Measurements from ENCODE around the gene CFAP45. TPM values are rescaled to one million over a fixed set of nuclear protein-coding genes. Genes with fewer than 3 reads are reported as not detected.
A peak's percentile ranks its signal among the peaks of the same experiment; 100 is the strongest.

Gene CFAP45
- total and polyA plus RNA-seq, 4 experiments from 2014 or later: 0.15 to 0.67 (median 0.52) TPM; not detected in 1

DNA sequence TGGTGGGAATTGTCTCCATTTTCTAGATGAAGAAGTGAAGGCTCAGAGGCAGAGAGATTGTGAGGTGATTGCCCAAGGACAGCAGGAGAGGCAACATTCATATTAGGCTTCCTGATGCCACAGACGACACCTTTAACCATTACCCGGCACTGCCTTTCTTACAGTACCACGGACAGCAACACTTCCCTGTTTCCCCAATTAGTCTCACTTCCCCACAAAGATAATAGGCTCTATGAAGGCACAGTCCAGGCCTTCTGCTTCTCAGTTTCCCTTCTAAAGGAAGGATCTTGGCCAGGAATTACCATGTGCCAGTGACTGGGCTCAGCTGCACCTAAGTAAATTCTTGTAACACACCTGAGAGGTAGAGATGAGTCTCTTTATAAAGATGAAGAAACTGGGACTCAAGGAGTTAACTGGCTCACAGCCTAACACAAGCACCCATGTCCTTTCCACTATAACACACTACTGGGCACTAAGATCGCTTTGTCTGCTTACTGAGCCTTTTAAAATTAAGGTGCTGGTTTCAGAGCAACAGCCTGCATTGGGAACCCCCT lies 35.8 kb upstream of the CFAP45 start:
- H3K36me3 ChIP-seq (ENCODE audit: insufficient read depth, low read length): no peaks in the 10 kb centered on the region
- H3K4me1 ChIP-seq (ENCODE audit: insufficient read depth, low read length): peaks cover 15% of the 10 kb centered on the region
- no peak overlapping the region for H3K4me3 ChIP-seq (ENCODE audit: low read length in 2 of 2)
- no peaks in the 10 kb centered on the region for H3K36me3 Mint-ChIP-seq
- POLR2A ChIA-PET (ENCODE audit: partially characterized antibody): interaction anchor here (0.9 to 4.6 kb wide), 4 partner anchors 9 to 70 kb away, joined by 3 to 33 read pairs (median 3); partner anchors contain the start of genes IGSF9 and TAGLN2
- no peak for DNase-seq
- H3K27me3 Mint-ChIP-seq: peaks cover 6 to 7% of the 10 kb centered on the region in 2 donors
- CTCF ChIA-PET (ENCODE audit: partially characterized antibody): interaction anchor here (1.1 to 10.8 kb wide), 7 partner anchors 10 to 150 kb away, joined by 3 to 120 read pairs (median 7); partner anchors contain the start of genes IGSF9 and TAGLN2
- H3K4me1 Mint-ChIP-seq: peaks cover 0 to 7% (median 3%) of the 10 kb centered on the region in 4 donors
- H3K4me3 Mint-ChIP-seq: no peak overlapping the region
- H3K9me3 Mint-ChIP-seq: no peaks in the 10 kb centered on the region
- no peaks in the 10 kb centered on the region for H3K27me3 ChIP-seq (ENCODE audit: insufficient read depth, low read length)
- no peak overlapping the region for H3K27ac ChIP-seq (ENCODE audit: low read depth, low read length)
- H3K9me3 ChIP-seq (ENCODE audit: control insufficient read depth in 1 of 2, low read length in 2 of 2): no peaks in the 10 kb centered on the region
- intact Hi-C loops (cut with micrococcal nuclease): loop anchor here (1.0 to 5.0 kb wide), 6 partner anchors 10 to 442 kb away; partner anchors contain the start of genes IGSF9 and TAGLN2
- peak overlapping the region in 2 of 7 donors; percentile 45 to 46 for H3K27ac Mint-ChIP-seq

DNA sequence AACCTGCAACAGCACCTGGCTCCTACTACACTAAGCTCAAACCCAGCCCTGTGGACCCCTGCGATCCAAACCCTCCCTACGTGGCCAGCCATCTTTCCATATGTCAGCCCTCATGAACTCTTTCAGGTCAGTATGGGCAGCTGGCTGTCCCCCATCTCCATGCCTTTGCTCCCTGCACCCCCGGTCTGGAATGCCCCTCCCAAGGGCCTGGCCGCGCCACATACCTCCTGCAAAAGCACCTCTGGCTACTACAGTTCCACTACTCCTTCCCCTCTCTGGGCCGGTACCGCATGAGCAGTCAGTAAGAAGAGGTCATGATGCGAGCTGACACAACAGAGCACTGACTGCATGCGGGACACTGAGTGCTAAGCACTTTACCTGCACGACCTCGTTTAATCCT lies 35.3 kb upstream of the CFAP45 start:
- Mint-ChIP-seq H3K27ac (no peak overlapping the region), H3K4me3 (no peak overlapping the region), H3K9me3 (no peaks in the 10 kb centered on the region), H3K4me1 (peaks cover 0 to 7% (median 3%) of the 10 kb centered on the region in 4 donors), H3K27me3 (peaks cover 4 to 7% of the 10 kb centered on the region in 2 donors), H3K36me3 (no peaks in the 10 kb centered on the region)
- no peaks in the 10 kb centered on the region for H3K36me3 ChIP-seq (ENCODE audit: insufficient read depth, low read length)
- no peaks in the 10 kb centered on the region for H3K27me3 ChIP-seq (ENCODE audit: insufficient read depth, low read length)
- ChIA-PET POLR2A (ENCODE audit: partially characterized antibody) (interaction anchor here (0.9 to 4.6 kb wide), 3 partner anchors 8 to 71 kb away, joined by 3 to 33 read pairs (median 3); partner anchors contain the start of gene TAGLN2), CTCF (ENCODE audit: partially characterized antibody) (interaction anchor here (0.7 to 10.8 kb wide), 10 partner anchors 10 to 151 kb away, joined by 3 to 120 read pairs (median 6); partner anchors contain the start of genes IGSF9 and TAGLN2)
- peaks cover 15% of the 10 kb centered on the region for H3K4me1 ChIP-seq (ENCODE audit: insufficient read depth, low read length)
- intact Hi-C loops (cut with micrococcal nuclease): loop anchor here (5.0 kb wide), 1 partner anchor 442 kb away; no protein-coding TSS in a partner anchor
- no peak overlapping the region for H3K4me3 ChIP-seq (ENCODE audit: low read length in 2 of 2)
- no peak for DNase-seq
- no peaks in the 10 kb centered on the region for H3K9me3 ChIP-seq (ENCODE audit: control insufficient read depth in 1 of 2, low read length in 2 of 2)
- H3K27ac ChIP-seq (ENCODE audit: low read depth, low read length): no peak overlapping the region

GRCh38 chr1:159934136-159935039 lies 34.4 kb upstream of the CFAP45 start:
- Mint-ChIP-seq H3K9me3 (no peaks in the 10 kb centered on the region), H3K27ac (peak overlapping the region in 2 of 7 donors; percentile 16 to 26), H3K36me3 (no peaks in the 10 kb centered on the region), H3K4me3 (no peak overlapping the region), H3K27me3 (peaks cover 4 to 7% of the 10 kb centered on the region in 2 donors), H3K4me1 (peaks cover 0 to 7% (median 3%) of the 10 kb centered on the region in 4 donors)
- H3K9me3 ChIP-seq (ENCODE audit: control insufficient read depth in 1 of 2, low read length in 2 of 2): no peaks in the 10 kb centered on the region
- no peak for DNase-seq
- no peak overlapping the region for H3K4me3 ChIP-seq (ENCODE audit: low read length in 2 of 2)
- no peak overlapping the region for H3K27ac ChIP-seq (ENCODE audit: low read depth, low read length)
- ChIA-PET CTCF (ENCODE audit: partially characterized antibody) (interaction anchor here (0.6 to 10.8 kb wide), 11 partner anchors 10 to 147 kb away, joined by 3 to 120 read pairs (median 7); partner anchors contain the start of genes IGSF9, KCNJ9 and TAGLN2), POLR2A (ENCODE audit: partially characterized antibody) (interaction anchor here (0.8 to 4.6 kb wide), 3 partner anchors 10 to 72 kb away, joined by 3 to 33 read pairs (median 3); partner anchors contain the start of gene TAGLN2)
- intact Hi-C loops (cut with micrococcal nuclease): loop anchor here (5.0 kb wide), 1 partner anchor 443 kb away; no protein-coding TSS in a partner anchor
- H3K36me3 ChIP-seq (ENCODE audit: insufficient read depth, low read length): no peaks in the 10 kb centered on the region
- H3K4me1 ChIP-seq (ENCODE audit: insufficient read depth, low read length): peaks cover 15% of the 10 kb centered on the region
- H3K27me3 ChIP-seq (ENCODE audit: insufficient read depth, low read length): no peaks in the 10 kb centered on the region

DNA sequence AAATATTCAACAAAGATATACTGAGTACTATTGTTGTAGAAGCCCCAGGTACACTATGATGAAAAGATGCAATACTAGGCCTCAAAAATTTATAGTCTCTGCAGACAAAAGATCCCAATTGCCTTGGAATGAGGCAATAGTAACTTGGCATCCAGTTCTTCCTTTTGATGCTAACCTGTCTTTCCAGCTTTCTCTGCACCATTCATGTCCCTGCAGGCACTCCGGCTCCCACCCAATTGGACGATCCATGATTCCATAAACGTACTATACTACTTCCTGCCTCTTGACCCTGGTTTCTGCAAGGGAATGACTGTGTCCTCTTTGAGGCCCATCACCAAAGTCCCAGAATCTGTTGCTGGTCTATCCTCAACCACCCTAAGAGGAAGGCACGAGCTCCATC lies 33.4 kb upstream of the CFAP45 start:
- Mint-ChIP-seq H3K27me3 (peaks cover 0 to 6% of the 10 kb centered on the region in 2 donors), H3K27ac (peak overlapping the region in 3 of 7 donors; percentile 3 to 58 (median 16)), H3K4me1 (peaks cover 0 to 7% (median 3%) of the 10 kb centered on the region in 4 donors), H3K36me3 (no peaks in the 10 kb centered on the region), H3K9me3 (no peaks in the 10 kb centered on the region), H3K4me3 (no peak overlapping the region)
- CTCF ChIA-PET (ENCODE audit: partially characterized antibody): interaction anchor here (0.6 to 10.8 kb wide), 8 partner anchors 9 to 148 kb away, joined by 3 to 120 read pairs (median 4); partner anchors contain the start of genes IGSF9, KCNJ9 and TAGLN2
- no peaks in the 10 kb centered on the region for H3K36me3 ChIP-seq (ENCODE audit: insufficient read depth, low read length)
- H3K27me3 ChIP-seq (ENCODE audit: insufficient read depth, low read length): no peaks in the 10 kb centered on the region
- H3K4me1 ChIP-seq (ENCODE audit: insufficient read depth, low read length): peaks cover 15% of the 10 kb centered on the region
- no peak overlapping the region for H3K4me3 ChIP-seq (ENCODE audit: low read length in 2 of 2)
- intact Hi-C loops (cut with micrococcal nuclease): no loop called here
- H3K9me3 ChIP-seq (ENCODE audit: control insufficient read depth in 1 of 2, low read length in 2 of 2): no peaks in the 10 kb centered on the region
- H3K27ac ChIP-seq (ENCODE audit: low read depth, low read length): no peak overlapping the region
- no peak for DNase-seq
- POLR2A ChIA-PET (ENCODE audit: partially characterized antibody): interaction anchor here (1.6 to 4.6 kb wide), 2 partner anchors 9 to 10 kb away, joined by 5 to 33 read pairs; partner anchors contain the start of gene TAGLN2

DNA sequence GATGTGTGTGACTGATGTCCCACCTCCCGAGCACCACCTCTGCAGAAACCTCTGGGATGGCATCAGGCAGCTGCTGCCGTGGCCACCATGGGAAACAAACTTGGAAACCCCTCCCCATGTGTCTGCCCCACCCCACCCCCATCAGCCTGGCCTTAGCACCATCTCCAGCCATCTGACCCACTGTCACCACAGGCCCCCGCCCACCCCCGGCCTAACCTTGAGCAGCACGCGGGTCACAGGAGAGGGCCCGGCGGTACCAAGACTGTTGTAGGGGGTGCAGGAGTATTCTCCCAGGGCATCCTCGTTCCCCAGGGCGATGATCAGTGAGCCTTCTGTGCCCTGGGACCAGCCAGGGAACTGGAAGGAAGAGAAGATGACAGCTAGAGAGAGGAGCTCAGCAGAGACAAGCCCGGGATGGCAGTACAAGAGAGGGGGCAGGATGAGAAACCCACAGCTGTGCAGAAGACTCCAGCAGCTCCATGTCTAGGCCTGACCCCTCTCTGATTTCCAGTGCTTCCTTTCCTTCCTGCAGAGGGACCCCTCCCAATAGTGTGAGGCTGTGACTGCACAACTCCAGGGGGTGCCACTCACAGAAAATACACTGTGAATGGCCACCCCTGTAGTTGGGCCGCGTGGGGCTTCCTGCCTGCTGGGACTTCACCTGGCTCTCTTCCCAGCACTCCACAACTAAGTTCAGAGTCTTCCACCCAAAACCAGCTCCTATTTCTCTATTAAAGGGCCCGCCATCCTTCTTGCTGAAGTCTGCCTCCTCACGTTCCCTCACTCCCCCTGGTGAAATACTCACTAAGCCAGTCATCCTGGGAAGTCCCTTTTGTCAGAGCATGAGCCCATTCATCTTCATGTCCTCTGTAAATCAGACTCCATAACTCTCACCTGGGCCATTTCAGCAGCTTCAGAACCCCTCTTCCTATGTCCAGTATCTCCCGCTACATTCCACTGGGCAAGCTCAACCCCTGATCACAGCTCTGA lies 32.6 kb upstream of the CFAP45 start:
- Histone ChIP-seq H3K4me3 (ENCODE audit: low read length in 2 of 2) (no peak overlapping the region), H3K36me3 (ENCODE audit: insufficient read depth, low read length) (no peaks in the 10 kb centered on the region), H3K27ac (ENCODE audit: low read depth, low read length) (no peak overlapping the region), H3K9me3 (ENCODE audit: control insufficient read depth in 1 of 2, low read length in 2 of 2) (no peaks in the 10 kb centered on the region), H3K27me3 (ENCODE audit: insufficient read depth, low read length) (no peaks in the 10 kb centered on the region), H3K4me1 (ENCODE audit: insufficient read depth, low read length) (peaks cover 15% of the 10 kb centered on the region)
- ChIA-PET POLR2A (ENCODE audit: partially characterized antibody) (interaction anchor here (1.6 kb wide), 1 partner anchor 9 kb away, joined by 5 read pairs; no protein-coding TSS in a partner anchor), CTCF (ENCODE audit: partially characterized antibody) (interaction anchor here (1.1 to 10.8 kb wide), 5 partner anchors 13 to 149 kb away, joined by 3 to 120 read pairs (median 5); partner anchors contain the start of genes IGSF9 and KCNJ9)
- H3K36me3 Mint-ChIP-seq: no peaks in the 10 kb centered on the region
- peak overlapping the region in 2 of 7 donors; percentile 0 to 58 for H3K27ac Mint-ChIP-seq
- peaks cover 0 to 7% (median 3%) of the 10 kb centered on the region in 4 donors for H3K4me1 Mint-ChIP-seq
- H3K27me3 Mint-ChIP-seq: peaks cover 0 to 3% of the 10 kb centered on the region in 2 donors
- no peak for DNase-seq
- peak overlapping the region in 1 of 8 donors; percentile 31 for H3K4me3 Mint-ChIP-seq
- intact Hi-C loops (cut with micrococcal nuclease): no loop called here
- no peaks in the 10 kb centered on the region for H3K9me3 Mint-ChIP-seq

DNA sequence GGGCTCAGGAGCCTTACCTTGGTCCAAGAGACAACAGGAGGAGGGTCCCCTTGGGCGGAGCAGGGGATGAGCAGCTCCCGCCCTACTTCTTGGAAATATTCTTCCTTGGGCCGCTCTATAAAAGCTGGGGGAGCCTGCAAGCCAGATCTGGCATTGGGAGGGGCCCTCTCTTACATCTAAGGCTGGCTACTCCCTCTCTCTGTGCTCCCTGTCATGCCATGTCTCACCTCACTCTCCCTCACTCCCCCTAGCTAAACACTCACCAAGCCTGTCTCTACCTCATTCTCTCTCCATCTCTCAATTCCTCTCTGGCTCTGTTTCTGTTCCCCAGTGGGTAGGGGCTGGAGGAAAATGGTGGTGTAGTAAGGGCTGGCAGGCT lies 31.8 kb upstream of the CFAP45 start:
- Mint-ChIP-seq H3K4me1 (peaks cover 2 to 10% (median 7%) of the 10 kb centered on the region in 4 donors), H3K9me3 (no peaks in the 10 kb centered on the region), H3K4me3 (no peak overlapping the region), H3K36me3 (no peaks in the 10 kb centered on the region), H3K27ac (no peak overlapping the region), H3K27me3 (peaks cover 0 to 3% of the 10 kb centered on the region in 2 donors)
- Histone ChIP-seq H3K4me1 (ENCODE audit: insufficient read depth, low read length) (peaks cover 9% of the 10 kb centered on the region), H3K9me3 (ENCODE audit: control insufficient read depth in 1 of 2, low read length in 2 of 2) (no peaks in the 10 kb centered on the region), H3K36me3 (ENCODE audit: insufficient read depth, low read length) (no peaks in the 10 kb centered on the region), H3K27ac (ENCODE audit: low read depth, low read length) (no peak overlapping the region), H3K27me3 (ENCODE audit: insufficient read depth, low read length) (no peaks in the 10 kb centered on the region), H3K4me3 (ENCODE audit: low read length in 2 of 2) (no peak overlapping the region)
- no peak for DNase-seq
- CTCF ChIA-PET (ENCODE audit: partially characterized antibody): interaction anchor here (10.8 kb wide), 1 partner anchor 74 kb away, joined by 120 read pairs; no protein-coding TSS in a partner anchor
- intact Hi-C loops (cut with micrococcal nuclease): no loop called here
- POLR2A ChIA-PET (ENCODE audit: partially characterized antibody): interaction anchor here (1.6 kb wide), 1 partner anchor 8 kb away, joined by 5 read pairs; no protein-coding TSS in a partner anchor
